ENCODE data around the gene ARF1.
"Not testable (repeated sequence)": the region's sequence is repeated elsewhere in the genome, so short reads cannot be mapped to it uniquely, and the experiment has no call there.

Gene ARF1

GRCh38 chr1:228101994-228102790, 19.7 kb downstream of the ARF1 start:
- DNase-seq (ENCODE audit: low read depth in 3 of 3), result no peak

- peak; percentile 90 to 92 (median 91) for DNase-seq (ENCODE audit: low read depth in 3 of 3)
Observed at GRCh38 chr1:228102791-228103620, 20.5 kb downstream of the ARF1 start, which contains the start of gene C1orf35. C1orf35 (minus strand) TSS chr1:228103325; CDS start chr1:228103227, 98 bp downstream.

- no peak for DNase-seq (ENCODE audit: low read depth in 3 of 3)
Observed at GRCh38 chr1:228104526-228105269, 22.2 kb downstream of the ARF1 start.

- no peak for DNase-seq (ENCODE audit: low read depth in 3 of 3)
Observed at GRCh38 chr1:228105270-228105995, 22.9 kb downstream of the ARF1 start.

- DNase-seq (ENCODE audit: low read depth in 3 of 3), result no peak
Observed at GRCh38 chr1:228105996-228106799, 23.7 kb downstream of the ARF1 start.

- DNase-seq (ENCODE audit: low read depth in 3 of 3), result no peak
Observed at GRCh38 chr1:228106800-228107054, 24.2 kb downstream of the ARF1 start.

- DNase-seq (ENCODE audit: low read depth in 3 of 3), result no peak
Observed at GRCh38 chr1:228107636-228108035, 25.1 kb downstream of the ARF1 start.

- no peak for DNase-seq (ENCODE audit: low read depth in 3 of 3)
Observed at GRCh38 chr1:228108055-228108690, 25.7 kb downstream of the ARF1 start.

- no peak for DNase-seq (ENCODE audit: low read depth in 3 of 3)
Observed at GRCh38 chr1:228108742-228109072, 26.2 kb downstream of the ARF1 start.

GRCh38 chr1:228109073-228109961, 26.8 kb downstream of the ARF1 start, which contains the start of gene MRPL55:
MRPL55 (minus strand) TSS chr1:228109299; CDS start chr1:228108260, 1,039 bp downstream.
- DNase-seq (ENCODE audit: low read depth in 3 of 3), result peak; percentile 97 to 99 (median 98)

- DNase-seq (ENCODE audit: low read depth in 3 of 3), result no peak
Observed at GRCh38 chr1:228109962-228110488, 27.5 kb downstream of the ARF1 start.

- DNase-seq (ENCODE audit: low read depth in 3 of 3), result no peak
Observed at GRCh38 chr1:228110556-228110955, 28.0 kb downstream of the ARF1 start.

GRCh38 chr1:228111315-228111714, 28.8 kb downstream of the ARF1 start:
- not testable (repeated sequence) for DNase-seq (ENCODE audit: low read depth in 3 of 3)

- no peak for DNase-seq (ENCODE audit: low read depth in 3 of 3)
Observed at GRCh38 chr1:228112167-228112566, 29.7 kb downstream of the ARF1 start.

- DNase-seq (ENCODE audit: low read depth in 3 of 3), result no peak
Observed at GRCh38 chr1:228112617-228113016, 30.1 kb downstream of the ARF1 start.

- no peak for DNase-seq (ENCODE audit: low read depth in 3 of 3)
Observed at GRCh38 chr1:228114827-228115226, 32.3 kb downstream of the ARF1 start.

- DNase-seq (ENCODE audit: low read depth in 3 of 3), result no peak
Observed at GRCh38 chr1:228117335-228117734, 34.8 kb downstream of the ARF1 start.

- no peak for DNase-seq (ENCODE audit: low read depth in 3 of 3)
Observed at GRCh38 chr1:228118040-228118439, 35.5 kb downstream of the ARF1 start.

GRCh38 chr1:228120351-228120750, 37.8 kb downstream of the ARF1 start:
- DNase-seq (ENCODE audit: low read depth in 3 of 3), result no peak

All from stimulated activated CD4-positive, alpha-beta T cell treated with anti-CD3 and anti-CD28 coated beads, TNF-alpha, amount 100 ng/mL, for 4 hours (primary cell).